Activated CD8-positive, alpha-beta T cell treated with anti-CD3 and anti-CD28 coated beads, Interleukin-2, amount 10 ng/mL, durations not matched to agents 7 days and 5 days (primary cell): Measurements from ENCODE around the gene MYL9. TPM values are rescaled to one million over a fixed set of nuclear protein-coding genes. Genes with fewer than 3 reads are reported as not detected.
A peak's percentile ranks its signal among the peaks of the same experiment; 100 is the strongest.

Experiments used
- ATAC-seq: fragments of 150-1000 bp; cut with Tn5 transposase; one replicate; pipeline ENCODE4 v1.10.0; 2021; ENCODE audit warnings: moderate library complexity
- CTCF ChIA-PET: fragments of 350-600 bp; sonication (Branson Sonifier 250); formaldehyde crosslinking; loops from one replicate; lab custom pipeline; 2021; ENCODE audit warnings: antibody characterized with exemption; lab: Charles Lee
- POLR2A ChIA-PET: fragments of 350-600 bp; sonication (Branson Sonifier 250); formaldehyde crosslinking; loops from one replicate; lab custom pipeline; 2021; ENCODE audit warnings: antibody characterized with exemption; lab: Charles Lee
- DNase-seq: peaks from one replicate; pipeline ENCODE4 v3.0.0-alpha.2; 2020
- H3K27ac Mint-ChIP-seq: one replicate; pipeline ENCODE4 v1.8.0; 2021; ENCODE audit warnings: mild to moderate bottlenecking, mixed read lengths
- H3K27me3 Mint-ChIP-seq: one replicate; pipeline ENCODE4 v1.8.0; 2021; ENCODE audit warnings: low read depth, mixed read lengths
- H3K36me3 Mint-ChIP-seq: one replicate; pipeline ENCODE4 v1.8.0; 2021; ENCODE audit warnings: low read depth, mixed read lengths
- H3K4me1 Mint-ChIP-seq: one replicate; pipeline ENCODE4 v1.8.0; 2021; ENCODE audit warnings: low read depth, mixed read lengths
- H3K4me3 Mint-ChIP-seq: one replicate; pipeline ENCODE4 v1.8.0; 2021; ENCODE audit warnings: mild to moderate bottlenecking, mixed read lengths
- H3K9me3 Mint-ChIP-seq: one replicate; pipeline ENCODE4 v1.8.0; 2022; ENCODE audit warnings: mixed read lengths; ENCODE audit not compliant: insufficient read depth
- total RNA-seq, 2 experiments: library from RNA; stranded (reverse); gene quantifications; one replicate each; pipeline ENCODE4 v1.2.3, GENCODE V29; 2021

Gene MYL9
- total RNA-seq, 2 experiments from 2014 or later = 0.18 to 0.31 TPM

DNA sequence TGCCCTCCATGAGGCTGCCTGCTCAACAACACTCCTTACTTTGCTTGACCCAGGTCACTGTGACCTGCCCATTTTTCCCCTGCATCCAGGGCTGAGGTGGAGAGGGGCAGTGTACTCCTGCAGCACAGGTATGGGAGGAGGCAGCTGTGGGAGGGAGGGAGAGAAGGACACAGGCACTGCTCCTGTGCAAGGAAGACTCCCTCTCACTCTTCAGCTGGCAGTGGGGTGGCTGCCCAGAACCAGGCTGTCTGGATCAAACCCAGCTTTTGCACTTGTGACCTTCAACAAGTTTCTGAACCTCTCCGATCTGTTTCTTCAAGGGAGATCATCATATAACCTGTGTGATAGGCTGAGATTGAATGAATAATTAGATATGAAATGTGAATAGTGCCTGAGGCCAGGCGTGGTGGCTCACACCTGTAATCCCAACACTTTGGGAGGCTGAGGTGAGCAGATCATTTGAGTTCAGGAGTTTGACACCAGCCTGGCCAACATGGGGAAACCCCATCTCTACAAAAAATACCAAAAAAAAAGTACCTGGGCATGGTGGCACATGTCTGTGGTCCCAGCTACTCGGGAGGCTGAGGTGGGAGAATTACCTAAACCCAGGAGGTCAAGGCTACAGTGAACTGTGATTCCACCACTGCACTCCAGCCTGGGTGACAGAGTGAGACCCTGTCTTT is 46.2 kb downstream of the MYL9 start:
- CTCF ChIA-PET = interaction anchor here (0.7 to 6.6 kb wide), 4 partner anchors 13 to 115 kb away, joined by 3 to 54 read pairs (median 3); partner anchors contain the start of gene RAB5IF
- H3K4me3 Mint-ChIP-seq = no peak overlapping the region
- H3K27me3 Mint-ChIP-seq = no peaks in the 10 kb centered on the region
- peaks cover 42% of the 10 kb centered on the region for H3K36me3 Mint-ChIP-seq
- no peaks in the 10 kb centered on the region for H3K9me3 Mint-ChIP-seq
- peak overlapping the region; percentile 5 for H3K27ac Mint-ChIP-seq
- ATAC-seq = no peak
- H3K4me1 Mint-ChIP-seq = peaks cover 46% of the 10 kb centered on the region
- POLR2A ChIA-PET = interaction anchor here (0.6 to 6.6 kb wide), 3 partner anchors 14 to 18 kb away, joined by 5 to 45 read pairs (median 11); partner anchors contain the start of genes RAB5IF and TGIF2
- DNase-seq = no peak

DNA sequence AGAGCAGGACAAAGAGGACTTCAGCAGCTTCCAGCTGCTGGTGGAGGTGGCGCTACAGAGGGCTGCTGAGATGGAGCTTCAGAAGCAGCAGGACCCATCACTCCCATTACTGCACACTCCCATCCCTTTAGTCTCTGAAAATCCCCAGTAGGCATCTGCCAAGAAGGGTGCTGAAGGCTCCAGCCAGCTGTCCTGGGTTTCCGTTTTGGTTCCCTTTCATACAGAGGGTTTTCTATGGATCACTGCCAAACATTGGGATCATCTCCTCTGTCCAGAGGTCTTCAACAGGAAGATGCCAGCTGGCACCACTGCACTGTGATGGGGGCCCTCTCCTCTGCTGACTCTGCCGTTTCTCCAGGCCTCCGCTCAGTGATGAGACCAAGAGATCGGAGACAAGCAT is 50.0 kb downstream of the MYL9 start:
- H3K27me3 Mint-ChIP-seq = no peaks in the 10 kb centered on the region
- ChIA-PET CTCF (interaction anchor here (0.7 to 6.6 kb wide), 6 partner anchors 14 to 163 kb away, joined by 3 to 54 read pairs (median 5); partner anchors contain the start of gene RAB5IF), POLR2A (interaction anchor here (1.2 to 6.6 kb wide), 4 partner anchors 13 to 55 kb away, joined by 3 to 45 read pairs (median 6); partner anchors contain the start of genes RAB5IF, SLA2 and TGIF2)
- H3K36me3 Mint-ChIP-seq = peaks cover 53% of the 10 kb centered on the region
- DNase-seq (no peak), ATAC-seq (no peak)
- no peaks in the 10 kb centered on the region for H3K9me3 Mint-ChIP-seq
- no peak overlapping the region for H3K4me3 Mint-ChIP-seq
- H3K27ac Mint-ChIP-seq = peak overlapping the region; percentile 87
- H3K4me1 Mint-ChIP-seq = peaks cover 63% of the 10 kb centered on the region

DNA sequence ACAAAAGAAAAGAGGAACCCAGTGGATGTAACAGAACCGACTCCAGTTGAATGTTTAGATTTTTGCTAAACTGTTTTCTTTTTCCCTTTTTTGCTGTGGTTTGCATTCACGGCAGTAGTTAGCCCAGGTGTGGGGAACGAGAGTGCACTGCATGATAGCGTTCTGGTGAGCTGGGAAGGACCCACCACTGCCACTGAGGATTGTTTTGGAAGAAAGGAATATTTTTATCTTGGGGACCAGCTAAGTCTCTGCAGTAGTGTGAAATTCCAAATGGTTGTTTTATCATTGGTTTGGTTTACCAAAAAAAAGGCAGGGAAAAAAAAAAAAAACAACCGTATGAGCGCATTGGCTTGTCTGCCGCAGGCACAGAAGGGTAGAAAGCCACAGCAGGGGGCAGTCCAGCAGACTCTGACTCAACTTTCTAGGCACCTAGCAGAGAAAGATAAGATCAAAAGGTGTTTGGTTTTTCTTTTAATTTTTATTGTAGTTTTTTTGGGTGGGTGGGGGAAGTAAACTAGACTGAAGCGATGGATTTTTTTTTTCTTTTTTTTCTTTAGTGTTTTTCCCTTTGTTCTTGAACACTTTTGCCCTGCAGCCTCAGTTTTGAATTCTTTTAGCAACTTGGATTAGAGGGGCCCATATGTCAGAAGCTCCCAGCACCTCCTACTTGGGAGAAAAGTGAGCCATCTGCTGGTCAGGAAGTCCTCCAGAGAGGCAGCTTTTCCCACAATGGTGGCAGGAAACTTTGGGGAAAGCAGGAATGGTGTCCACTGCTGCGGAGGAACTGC is 50.7 kb downstream of the MYL9 start:
- peaks cover 58% of the 10 kb centered on the region for H3K4me1 Mint-ChIP-seq
- ATAC-seq (peak; percentile 69), DNase-seq (peak; percentile 74)
- no peaks in the 10 kb centered on the region for H3K27me3 Mint-ChIP-seq
- peaks cover 48% of the 10 kb centered on the region for H3K36me3 Mint-ChIP-seq
- no peaks in the 10 kb centered on the region for H3K9me3 Mint-ChIP-seq
- peak overlapping the region; percentile 16 for H3K4me3 Mint-ChIP-seq
- POLR2A ChIA-PET = interaction anchor here (0.7 to 6.6 kb wide), 6 partner anchors 8 to 20 kb away, joined by 3 to 60 read pairs (median 5); partner anchors contain the start of genes RAB5IF and TGIF2
- H3K27ac Mint-ChIP-seq = peak overlapping the region; percentile 87
- CTCF ChIA-PET = interaction anchor here (0.7 to 6.6 kb wide), 7 partner anchors 13 to 100 kb away, joined by 3 to 54 read pairs (median 4); partner anchors contain the start of genes RAB5IF and TGIF2

DNA sequence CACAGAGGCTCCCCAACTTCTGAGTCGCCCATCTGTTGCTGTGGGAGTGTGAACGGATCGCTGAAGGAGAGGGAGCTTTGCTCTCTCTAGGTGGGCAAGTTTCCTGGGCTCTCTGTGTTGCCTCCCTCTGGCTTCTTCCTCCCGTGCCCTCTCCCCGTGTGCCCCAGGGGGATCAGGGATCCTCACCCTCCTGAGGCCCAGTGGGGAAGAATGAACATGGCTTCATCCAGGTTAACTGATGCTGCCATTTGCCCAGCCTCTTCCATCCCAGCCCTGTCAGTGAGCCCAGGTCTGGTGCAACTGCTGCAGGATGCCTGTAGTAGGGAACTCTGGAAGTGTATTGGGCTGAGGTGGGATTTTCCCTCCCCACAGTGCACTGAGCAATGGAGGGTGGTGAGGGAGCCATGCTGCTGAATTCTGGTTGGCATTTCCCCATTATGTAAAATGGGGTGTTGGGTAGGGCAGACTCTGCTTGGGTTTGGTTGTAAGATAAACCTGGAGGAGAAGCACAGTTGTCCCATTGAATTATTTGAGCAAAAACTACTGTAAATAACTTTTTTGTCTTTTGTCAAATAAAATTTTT is 52.1 kb downstream of the MYL9 start:
- peaks cover 53% of the 10 kb centered on the region for H3K4me1 Mint-ChIP-seq
- ATAC-seq = no peak
- H3K4me3 Mint-ChIP-seq = no peak overlapping the region
- no peak for DNase-seq
- H3K36me3 Mint-ChIP-seq = peaks cover 46% of the 10 kb centered on the region
- peak overlapping the region; percentile 75 for H3K27ac Mint-ChIP-seq
- no peaks in the 10 kb centered on the region for H3K27me3 Mint-ChIP-seq
- no peaks in the 10 kb centered on the region for H3K9me3 Mint-ChIP-seq
- POLR2A ChIA-PET = interaction anchor here (0.7 to 4.8 kb wide), 3 partner anchors 12 to 1183 kb away, joined by 3 to 69 read pairs (median 60); partner anchors contain the start of genes RAB5IF and TGIF2
- CTCF ChIA-PET = interaction anchor here (1.8 to 4.0 kb wide), 2 partner anchors 11 to 21 kb away, joined by 8 to 75 read pairs; partner anchors contain the start of genes RAB5IF and TGIF2

DNA sequence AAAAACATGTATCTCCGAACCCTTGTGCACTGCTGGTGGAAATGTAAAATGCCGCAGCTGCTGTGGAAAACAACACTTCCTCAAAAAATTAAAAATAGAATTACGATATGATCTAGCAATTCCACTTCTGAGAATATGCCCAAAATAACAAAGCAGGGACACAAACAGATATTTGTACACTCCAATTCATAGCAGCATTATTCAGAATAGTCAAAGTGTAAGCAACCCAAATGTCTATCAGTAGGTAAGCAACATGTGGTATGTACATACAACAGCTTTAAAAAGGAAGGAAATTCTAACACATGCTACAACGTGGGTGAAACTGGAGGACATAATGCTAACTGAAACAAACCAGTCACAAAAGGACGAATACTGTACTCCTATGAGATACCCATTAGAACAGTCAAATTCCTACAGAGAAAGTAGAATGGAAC is 58.6 kb downstream of the MYL9 start:
- CTCF ChIA-PET = interaction anchor here (0.7 to 1.1 kb wide), 3 partner anchors 23 to 45 kb away, joined by 3 to 4 read pairs (median 3); partner anchors contain the start of gene TGIF2
- Mint-ChIP-seq H3K4me3 (no peak overlapping the region), H3K36me3 (peaks cover 8% of the 10 kb centered on the region), H3K27ac (peak overlapping the region; percentile 60), H3K4me1 (peaks cover 22% of the 10 kb centered on the region), H3K27me3 (no peaks in the 10 kb centered on the region), H3K9me3 (no peaks in the 10 kb centered on the region)
- DNase-seq (no peak), ATAC-seq (no peak)
- POLR2A ChIA-PET = interaction anchor here (0.6 kb wide), 2 partner anchors 108 to 1848 kb away, joined by 3 read pairs; no protein-coding TSS in a partner anchor

Other genes starting within 250 kb of the MYL9 start
- 10 to 100 TPM; 19.9 to 23.6 TPM for gene DLGAP4, start 235.2 kb upstream of the MYL9 start, total RNA-seq
- gene TGIF2, start 32.1 kb downstream of the MYL9 start, total RNA-seq = 10 to 100 TPM; 29.2 to 32.9 TPM
- gene RAB5IF, start 64.3 kb downstream of the MYL9 start, total RNA-seq = 100 to 1,000 TPM; 108 to 109 TPM
- 100 to 1,000 TPM; 131 to 137 TPM for gene SLA2, start 104.7 kb downstream of the MYL9 start, total RNA-seq
- 10 to 100 TPM; 37.2 to 39.4 TPM for gene NDRG3, start 204.6 kb downstream of the MYL9 start, total RNA-seq
- gene DSN1, start 232.2 kb downstream of the MYL9 start, total RNA-seq = 10 to 100 TPM; 40.2 to 41.8 TPM